Smooth muscle cell (in vitro differentiated cells): ENCODE measurements around the gene NFIC. TPM values are rescaled to one million over a fixed set of nuclear protein-coding genes. Genes with fewer than 3 reads are reported as not detected.
"Not testable (repeated sequence)": the region's sequence is repeated elsewhere in the genome, so short reads cannot be mapped to it uniquely, and the experiment has no call there.

Source experiments
- DNase-seq: peaks from one replicate; lab custom pipeline; 2025; ENCODE audit not compliant: unreplicated experiment; lab: John Stamatoyannopoulos, UW
- H2AFZ ChIP-seq: fragments of 200-600 bp; sonication (generic); 2 replicates; pipeline ENCODE4 v1.6.0; 2016; ENCODE audit warnings: antibody characterized with exemption, low read depth, mild to moderate bottlenecking
- H3F3A ChIP-seq: fragments of 200-600 bp; sonication (generic); 2 replicates; pipeline ENCODE4 v1.6.0; 2017; ENCODE audit warnings: antibody characterized with exemption, low read depth
- H3K27ac ChIP-seq: fragments of 200-600 bp; sonication (generic); 2 replicates; pipeline ENCODE4 v1.5.1; 2016; ENCODE audit warnings: low read depth, mild to moderate bottlenecking
- H3K27me3 ChIP-seq: fragments of 200-600 bp; sonication (generic); 2 replicates; pipeline ENCODE4 v1.6.1; 2016; ENCODE audit warnings: low read depth, mild to moderate bottlenecking
- H3K36me3 ChIP-seq: fragments of 200-600 bp; sonication (generic); 2 replicates; pipeline ENCODE4 v1.5.1; 2016; ENCODE audit warnings: low read depth
- H3K4me1 ChIP-seq: fragments of 200-600 bp; sonication (generic); 2 replicates; pipeline ENCODE4 v1.5.1; 2016; ENCODE audit warnings: low read depth
- H3K4me2 ChIP-seq: fragments of 200-600 bp; sonication (generic); 2 replicates; pipeline ENCODE4 v1.6.0; 2016; ENCODE audit warnings: mild to moderate bottlenecking
- H3K4me3 ChIP-seq: fragments of 200-600 bp; sonication (generic); 2 replicates; pipeline ENCODE4 v1.5.1; 2016; ENCODE audit warnings: mild to moderate bottlenecking
- H3K79me2 ChIP-seq: fragments of 200-600 bp; sonication (generic); 2 replicates; pipeline ENCODE4 v1.6.0; 2016; ENCODE audit warnings: low read depth, mild to moderate bottlenecking
- H3K9ac ChIP-seq: fragments of 200-600 bp; sonication (generic); 2 replicates; pipeline ENCODE4 v1.6.0; 2016; ENCODE audit warnings: low read depth
- H3K9me3 ChIP-seq: fragments of 200-600 bp; sonication (generic); replicated peaks from 2 replicates; pipeline ENCODE4 v1.5.1; 2016; ENCODE audit warnings: low read depth
- H4K20me1 ChIP-seq: fragments of 200-600 bp; sonication (generic); 2 replicates; pipeline ENCODE4 v1.6.0; 2016; ENCODE audit warnings: low read depth
- WGBS: methylation state at CpG from one replicate; pipeline ENCODE4 v1.1.7; 2016; ENCODE audit warnings: low lambda C conversion rate; 5-methylcytosine and 5-hydroxymethylcytosine counted together
- polyA plus RNA-seq: library from polyadenylated mRNA; unstranded; fragments of >200 nt; fragmentation: Nextera tagmentation; extraction: Ambion mirVana; gene quantifications from 2 replicates; pipeline ENCODE4 v1.2.1, GENCODE V29; 2016
- total RNA-seq: library from RNA; depleted of rRNA; stranded (reverse); fragments of >200 nt; gene quantifications from 2 replicates; pipeline ENCODE4 v1.2.3, GENCODE V29; 2014
- TF ChIP-seq, protein P1 (sequence below): fragments of 200-600 bp; sonication (generic); IDR thresholded peaks from 2 replicates; pipeline ENCODE4 v1.5.1; 2017; ENCODE audit warnings: borderline replicate concordance, mild to moderate bottlenecking, antibody characterized with exemption; ENCODE audit not compliant: insufficient read depth, poor library complexity, severe bottlenecking

The NFIC gene
- total and polyA plus RNA-seq, 2 experiments from 2014 or later: 7.9 to 33.2 TPM

DNA sequence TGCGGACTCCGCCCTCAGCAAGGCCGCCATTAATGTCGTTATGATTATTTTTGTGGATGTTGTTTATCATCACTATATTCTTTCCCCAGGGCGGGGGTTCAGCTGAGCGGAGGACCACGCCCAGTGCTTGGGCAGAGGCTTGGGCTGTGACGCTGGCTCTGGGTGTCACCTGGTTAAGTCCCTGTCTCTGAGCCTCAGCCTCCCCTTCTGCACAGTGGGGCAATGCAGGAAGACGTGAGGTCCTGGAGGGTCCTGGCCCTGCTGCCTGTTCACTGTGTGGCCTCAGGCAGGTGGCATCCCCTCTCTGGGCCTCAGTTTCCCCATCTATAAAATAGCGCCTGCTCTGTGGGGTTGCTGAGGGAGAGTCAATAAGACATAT is 32.5 kb downstream of the NFIC start:
- H3K4me2 ChIP-seq: no peak overlapping the region
- H3K9me3 ChIP-seq: no peaks in the 10 kb centered on the region
- no peak overlapping the region for H2AFZ ChIP-seq
- H3K9ac ChIP-seq: no peak overlapping the region
- TF ChIP-seq, protein P1, sequence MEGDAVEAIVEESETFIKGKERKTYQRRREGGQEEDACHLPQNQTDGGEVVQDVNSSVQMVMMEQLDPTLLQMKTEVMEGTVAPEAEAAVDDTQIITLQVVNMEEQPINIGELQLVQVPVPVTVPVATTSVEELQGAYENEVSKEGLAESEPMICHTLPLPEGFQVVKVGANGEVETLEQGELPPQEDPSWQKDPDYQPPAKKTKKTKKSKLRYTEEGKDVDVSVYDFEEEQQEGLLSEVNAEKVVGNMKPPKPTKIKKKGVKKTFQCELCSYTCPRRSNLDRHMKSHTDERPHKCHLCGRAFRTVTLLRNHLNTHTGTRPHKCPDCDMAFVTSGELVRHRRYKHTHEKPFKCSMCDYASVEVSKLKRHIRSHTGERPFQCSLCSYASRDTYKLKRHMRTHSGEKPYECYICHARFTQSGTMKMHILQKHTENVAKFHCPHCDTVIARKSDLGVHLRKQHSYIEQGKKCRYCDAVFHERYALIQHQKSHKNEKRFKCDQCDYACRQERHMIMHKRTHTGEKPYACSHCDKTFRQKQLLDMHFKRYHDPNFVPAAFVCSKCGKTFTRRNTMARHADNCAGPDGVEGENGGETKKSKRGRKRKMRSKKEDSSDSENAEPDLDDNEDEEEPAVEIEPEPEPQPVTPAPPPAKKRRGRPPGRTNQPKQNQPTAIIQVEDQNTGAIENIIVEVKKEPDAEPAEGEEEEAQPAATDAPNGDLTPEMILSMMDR: no peak
- 74% methylated on average over 10 of the region's 10 CpGs for WGBS
- no peaks in the 10 kb centered on the region for H3K4me1 ChIP-seq
- no peaks in the 10 kb centered on the region for H3K27me3 ChIP-seq
- H3K4me3 ChIP-seq: no peak overlapping the region
- DNase-seq: no peak
- no peak overlapping the region for H3K27ac ChIP-seq
- no peaks in the 10 kb centered on the region for H3F3A ChIP-seq
- H3K36me3 ChIP-seq: no peaks in the 10 kb centered on the region
- no peaks in the 10 kb centered on the region for H3K79me2 ChIP-seq
- peaks cover 94% of the 10 kb centered on the region for H4K20me1 ChIP-seq

DNA sequence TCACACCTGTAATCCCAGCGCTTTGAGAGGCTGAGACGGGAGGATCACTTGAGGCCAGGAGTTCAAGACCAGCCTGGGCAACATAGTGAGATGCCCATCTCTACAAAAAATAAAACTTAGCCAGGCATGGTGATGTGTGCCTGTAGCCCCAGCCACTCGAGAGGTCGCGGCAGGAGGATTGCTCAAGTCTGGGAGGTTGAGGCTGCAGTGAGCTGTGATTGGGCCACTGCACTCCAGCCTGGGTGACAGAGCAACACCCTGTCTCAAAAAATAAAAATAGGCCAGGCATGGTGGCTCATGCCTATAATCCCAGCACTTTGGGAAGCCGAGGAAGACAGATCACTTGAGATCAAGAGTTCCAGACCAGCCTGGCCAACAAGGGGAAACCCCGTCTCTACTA is 32.9 kb downstream of the NFIC start:
- not testable (repeated sequence) for H3K27me3 ChIP-seq, DNase-seq, H2AFZ ChIP-seq, H3K36me3 ChIP-seq, H3K9ac ChIP-seq, H3K4me3 ChIP-seq, H3K79me2 ChIP-seq, H3K9me3 ChIP-seq, H3K27ac ChIP-seq, H3F3A ChIP-seq, H3K4me2 ChIP-seq, H3K4me1 ChIP-seq
- H4K20me1 ChIP-seq: peaks cover 92% of the 10 kb centered on the region
- WGBS: 83% methylated on average over 7 of the region's 7 CpGs

DNA sequence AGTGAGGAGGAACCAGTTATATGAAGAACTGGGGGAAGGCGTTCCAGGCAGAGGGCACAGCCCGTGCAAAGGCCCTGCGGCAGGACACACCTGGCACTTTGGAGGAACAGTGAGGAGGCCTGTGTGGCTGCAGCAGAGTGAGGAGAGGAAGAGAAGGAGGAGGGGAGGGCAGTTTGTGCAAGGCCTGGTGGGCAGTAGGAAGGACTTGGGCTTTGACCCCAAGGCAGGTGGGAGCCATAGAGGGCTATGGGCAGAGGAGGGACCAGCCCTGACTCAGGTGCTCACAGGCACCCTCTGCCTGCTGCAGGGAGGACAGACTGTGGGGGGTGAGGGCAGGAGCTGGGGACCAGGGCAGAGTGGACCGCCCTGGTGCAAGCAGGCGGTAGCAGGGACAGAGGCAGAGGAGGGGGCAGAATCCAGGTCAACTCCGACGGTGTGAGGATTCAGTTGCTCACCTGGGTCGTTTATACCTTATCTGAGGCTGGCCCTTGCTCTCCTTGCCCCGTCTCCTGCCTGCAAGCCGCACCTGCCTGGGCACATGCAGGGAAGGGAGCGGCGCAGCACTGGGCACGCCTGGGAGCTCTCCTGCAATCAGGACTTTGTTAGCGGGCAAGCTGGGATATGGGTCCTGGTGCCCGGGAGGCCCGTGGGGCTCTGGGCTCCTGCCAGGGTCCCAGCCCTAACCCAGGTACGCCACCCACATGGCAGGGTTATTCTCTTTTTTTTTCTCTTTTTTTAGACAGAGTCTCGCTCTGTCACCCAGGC is 34.8 kb downstream of the NFIC start:
- 92% methylated on average over 18 of the region's 18 CpGs for WGBS
- no peak overlapping the region for H3K4me2 ChIP-seq

DNA sequence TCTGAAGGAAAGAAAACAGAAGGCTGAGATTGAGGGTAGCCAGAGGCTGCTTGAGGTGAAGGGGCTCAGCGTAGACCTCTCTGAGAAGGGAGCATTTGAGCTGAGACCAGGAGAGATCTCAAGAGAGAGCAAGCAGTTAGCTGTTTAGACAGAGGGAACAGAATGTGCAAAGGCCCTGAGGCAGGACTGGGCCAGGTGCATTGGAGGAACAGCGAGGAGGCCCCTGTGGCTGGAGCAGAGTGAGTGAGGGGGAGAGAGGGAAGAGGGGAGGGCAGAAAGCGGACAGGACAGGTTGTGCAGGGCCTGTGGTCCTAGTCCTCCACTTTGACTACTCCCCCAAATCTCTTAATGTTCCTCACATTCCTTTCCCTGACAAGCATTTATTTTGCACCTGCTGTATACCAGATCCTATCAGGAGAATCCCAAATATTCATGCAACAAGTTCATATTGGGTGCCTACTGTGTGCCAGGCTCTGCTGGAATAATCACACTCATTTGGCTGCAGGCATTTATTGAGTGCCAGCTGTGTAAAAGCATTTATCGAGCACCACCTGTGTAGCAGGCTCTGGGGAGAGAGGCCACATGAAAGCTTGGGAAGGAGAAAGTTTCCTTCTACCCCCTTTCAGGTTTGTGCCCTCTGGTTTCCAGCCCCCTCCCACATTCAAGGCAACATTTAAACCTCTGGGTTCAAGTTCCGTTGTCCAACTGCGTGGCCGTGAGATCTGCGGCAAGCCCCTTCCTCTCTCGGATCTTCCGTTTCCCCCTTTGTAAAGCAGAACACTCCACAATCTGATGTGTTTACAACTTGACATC is 36.5 kb downstream of the NFIC start:
- no peak overlapping the region for H3K9ac ChIP-seq
- no peak overlapping the region for H3K4me2 ChIP-seq

More for the DNA sequence above, 34.8 kb downstream of the NFIC start:
- H3K27ac ChIP-seq: no peak overlapping the region
- no peaks in the 10 kb centered on the region for H3K9me3 ChIP-seq
- TF ChIP-seq, protein P1: no peak
- H2AFZ ChIP-seq: no peak overlapping the region
- H3K27me3 ChIP-seq: no peaks in the 10 kb centered on the region
- H3K9ac ChIP-seq: no peak overlapping the region
- no peaks in the 10 kb centered on the region for H3K4me1 ChIP-seq
- no peaks in the 10 kb centered on the region for H3K36me3 ChIP-seq
- no peaks in the 10 kb centered on the region for H3F3A ChIP-seq
- peaks cover 90% of the 10 kb centered on the region for H4K20me1 ChIP-seq
- no peak for DNase-seq
- no peaks in the 10 kb centered on the region for H3K79me2 ChIP-seq
- H3K4me3 ChIP-seq: no peak overlapping the region

More for the DNA sequence above, 36.5 kb downstream of the NFIC start:
- no peak overlapping the region for H3K4me3 ChIP-seq
- H3F3A ChIP-seq: no peaks in the 10 kb centered on the region
- H3K36me3 ChIP-seq: no peaks in the 10 kb centered on the region
- DNase-seq: no peak
- H4K20me1 ChIP-seq: peaks cover 85% of the 10 kb centered on the region
- TF ChIP-seq, protein P1: no peak
- no peaks in the 10 kb centered on the region for H3K79me2 ChIP-seq
- no peaks in the 10 kb centered on the region for H3K9me3 ChIP-seq
- no peaks in the 10 kb centered on the region for H3K4me1 ChIP-seq
- H2AFZ ChIP-seq: no peak overlapping the region
- 89% methylated on average over 10 of the region's 10 CpGs for WGBS
- no peaks in the 10 kb centered on the region for H3K27me3 ChIP-seq
- H3K27ac ChIP-seq: no peak overlapping the region
